Skeletal muscle satellite cell (primary cell): ENCODE data around the gene DGCR6L.
"Not testable (repeated sequence)": the region's sequence is repeated elsewhere in the genome, so short reads cannot be mapped to it uniquely, and the experiment has no call there.

Experiments used
- H3K27me3 ChIP-seq: 2 replicates; pipeline ENCODE4 v1.7.0; 2013; ENCODE audit warnings: low read length; ENCODE audit not compliant: control insufficient read depth, insufficient read depth
- H3K36me3 ChIP-seq: 2 replicates; pipeline ENCODE4 v1.7.0; 2013; ENCODE audit warnings: mild to moderate bottlenecking, control low read depth, low read length; ENCODE audit not compliant: insufficient read depth
- H3K4me1 ChIP-seq: 2 replicates; pipeline ENCODE4 v1.7.0; 2013; ENCODE audit warnings: low read length; ENCODE audit not compliant: control insufficient read depth, insufficient read depth
- H3K4me2 ChIP-seq: 2 replicates; pipeline ENCODE4 v1.7.0; 2013; ENCODE audit warnings: mild to moderate bottlenecking, low read length
- H3K4me3 ChIP-seq: 2 replicates; pipeline ENCODE4 v1.7.0; 2013; ENCODE audit warnings: low read length
- H3K9ac ChIP-seq: 2 replicates; pipeline ENCODE4 v1.7.0; 2013; ENCODE audit warnings: mild to moderate bottlenecking, low read depth, low read length, moderate library complexity
- H3K9me3 ChIP-seq: replicated peaks from 2 replicates; pipeline ENCODE4 v1.7.0; 2013; ENCODE audit warnings: mild to moderate bottlenecking, control low read depth, low read length

Gene DGCR6L

DNA sequence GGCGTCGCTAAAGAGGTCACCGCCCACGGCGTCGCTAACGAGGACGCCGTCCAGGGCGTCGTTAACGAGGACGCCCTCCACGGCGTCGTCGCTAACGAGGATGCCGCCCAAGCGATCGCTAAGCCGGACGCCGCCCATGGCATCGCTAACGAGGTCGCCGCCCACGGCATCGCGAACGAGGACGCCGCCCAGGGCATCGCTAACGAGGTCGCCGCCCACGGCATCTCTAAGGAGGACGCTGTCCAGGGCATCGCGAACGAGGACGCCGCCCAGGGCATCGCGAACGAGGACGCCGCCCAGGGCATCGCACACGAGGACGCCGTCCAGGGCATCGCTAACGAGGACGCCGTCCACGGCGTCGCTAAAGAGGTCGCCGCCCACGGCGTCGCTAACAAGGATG lies 37.0 kb upstream of the DGCR6L start:
- not testable (repeated sequence) for H3K4me2 ChIP-seq, H3K4me1 ChIP-seq, H3K9ac ChIP-seq, H3K4me3 ChIP-seq, H3K9me3 ChIP-seq, H3K36me3 ChIP-seq, H3K27me3 ChIP-seq

DNA sequence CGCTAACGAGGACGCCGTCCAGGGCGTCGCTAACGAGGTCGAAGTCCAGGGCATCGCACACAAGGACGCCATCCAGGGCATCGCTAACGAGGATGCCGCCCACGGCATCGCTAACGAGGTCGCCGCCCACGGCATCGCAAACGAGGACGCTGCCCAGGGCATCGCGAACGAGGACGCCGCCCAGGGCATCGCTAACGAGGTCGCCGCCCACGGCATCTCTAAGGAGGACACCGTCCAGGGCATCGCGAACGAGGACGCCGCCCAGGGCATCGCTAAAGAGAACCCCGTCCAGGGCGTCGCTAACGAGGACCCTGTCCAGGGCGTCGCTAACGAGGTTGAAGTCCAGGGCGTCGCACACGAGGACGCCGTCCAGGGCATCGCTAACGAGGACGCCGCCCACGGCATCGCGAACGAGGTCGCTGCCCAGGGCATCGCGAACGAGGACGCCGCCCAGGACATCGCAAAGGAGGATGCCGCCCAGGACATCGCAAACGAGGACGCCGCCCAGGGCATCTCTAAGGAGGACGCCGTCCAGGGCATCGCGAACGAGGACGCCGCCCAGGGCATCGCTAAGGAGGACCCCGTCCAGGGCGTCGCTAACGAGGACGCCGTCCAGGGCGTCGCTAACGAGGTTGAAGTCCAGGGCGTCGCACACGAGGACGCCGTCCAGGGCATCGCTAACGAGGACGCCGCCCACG lies 36.2 kb upstream of the DGCR6L start:
- H3K9me3 ChIP-seq, H3K4me3 ChIP-seq, H3K36me3 ChIP-seq, H3K9ac ChIP-seq, H3K4me2 ChIP-seq, H3K27me3 ChIP-seq, H3K4me1 ChIP-seq: not testable (repeated sequence)

DNA sequence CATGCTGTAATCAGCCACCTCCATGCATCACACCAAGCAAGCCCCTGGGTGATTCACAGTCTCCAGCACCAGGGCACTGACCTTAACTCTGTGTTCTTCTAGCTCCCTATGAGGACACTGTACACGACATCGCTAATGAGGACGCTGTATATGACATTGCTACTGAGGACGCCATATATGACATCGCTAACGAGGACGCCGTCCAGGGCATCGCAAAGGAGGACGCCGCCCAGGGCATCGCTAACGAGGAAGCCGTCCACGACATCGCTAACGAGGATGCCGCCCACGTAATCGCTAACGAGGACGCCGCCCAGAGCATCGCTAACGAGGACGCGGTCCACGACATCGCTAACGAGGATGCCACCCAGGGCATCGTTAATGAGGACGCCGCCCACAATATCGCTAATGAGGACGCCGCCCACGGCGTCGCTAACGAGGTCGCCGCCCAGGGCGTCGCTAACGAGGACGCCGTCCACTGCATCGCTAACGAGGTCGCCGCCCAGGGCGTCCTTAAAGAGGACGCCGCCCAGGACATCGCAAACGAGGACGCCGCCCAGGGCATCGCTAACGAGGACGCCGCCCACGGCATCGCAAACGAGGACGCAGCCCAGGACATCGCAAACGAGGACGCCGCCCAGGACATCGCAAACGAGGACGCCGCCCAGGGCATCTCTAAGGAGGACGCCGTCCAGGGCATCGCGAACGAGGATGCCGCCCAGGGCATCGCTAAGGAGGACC lies 34.5 kb upstream of the DGCR6L start:
- H3K27me3 ChIP-seq, result no peaks in the 10 kb centered on the region
- H3K9me3 ChIP-seq, result no peaks in the 10 kb centered on the region
- H3K4me3 ChIP-seq, result no peak overlapping the region
- no peak overlapping the region for H3K9ac ChIP-seq
- H3K36me3 ChIP-seq, result no peaks in the 10 kb centered on the region
- no peaks in the 10 kb centered on the region for H3K4me1 ChIP-seq
- no peak overlapping the region for H3K4me2 ChIP-seq

DNA sequence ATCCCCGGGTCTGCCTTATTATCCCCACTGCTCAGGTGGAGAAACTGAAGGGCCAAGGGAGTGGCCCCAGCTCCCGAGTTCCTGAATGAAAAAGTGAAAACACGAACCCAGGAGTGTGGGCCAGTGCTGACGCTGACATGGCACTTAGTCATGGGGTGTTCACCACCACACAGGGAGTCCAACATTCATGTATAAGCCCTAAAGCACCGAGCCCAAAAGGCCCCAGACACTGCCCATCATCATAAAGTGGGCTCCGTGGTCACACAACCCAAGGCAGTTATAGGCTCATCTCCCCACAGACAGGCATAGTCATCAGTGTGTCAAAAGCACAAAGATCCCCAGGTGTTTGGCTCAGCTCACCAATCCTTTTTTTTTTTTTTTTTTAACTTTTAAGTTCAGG lies 32.7 kb upstream of the DGCR6L start:
- H3K4me3 ChIP-seq, H3K9ac ChIP-seq, H3K9me3 ChIP-seq, H3K4me2 ChIP-seq, H3K4me1 ChIP-seq, H3K27me3 ChIP-seq, H3K36me3 ChIP-seq: not testable (repeated sequence)

DNA sequence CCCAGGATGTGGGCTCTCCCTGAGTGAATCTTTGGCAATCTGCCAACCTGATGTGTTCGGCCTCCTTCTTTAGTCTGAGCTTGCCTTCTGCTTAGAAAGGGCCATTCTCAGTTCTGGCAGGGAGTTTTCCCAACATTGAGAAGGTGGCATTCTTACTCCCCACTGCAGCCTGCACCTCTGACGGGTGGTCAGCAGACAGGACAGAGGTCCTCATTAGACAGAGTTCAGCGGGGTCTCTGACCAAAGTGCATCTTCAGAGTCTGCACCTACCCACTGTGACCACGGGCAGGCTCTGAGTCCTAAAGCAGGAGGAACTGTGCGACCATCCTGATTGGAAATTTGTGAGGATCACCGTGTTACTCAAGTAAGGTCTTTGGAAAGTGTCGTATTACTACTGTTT lies 26.7 kb upstream of the DGCR6L start:
- not testable (repeated sequence) for H3K27me3 ChIP-seq, H3K36me3 ChIP-seq, H3K9me3 ChIP-seq, H3K4me2 ChIP-seq, H3K4me3 ChIP-seq, H3K4me1 ChIP-seq, H3K9ac ChIP-seq

DNA sequence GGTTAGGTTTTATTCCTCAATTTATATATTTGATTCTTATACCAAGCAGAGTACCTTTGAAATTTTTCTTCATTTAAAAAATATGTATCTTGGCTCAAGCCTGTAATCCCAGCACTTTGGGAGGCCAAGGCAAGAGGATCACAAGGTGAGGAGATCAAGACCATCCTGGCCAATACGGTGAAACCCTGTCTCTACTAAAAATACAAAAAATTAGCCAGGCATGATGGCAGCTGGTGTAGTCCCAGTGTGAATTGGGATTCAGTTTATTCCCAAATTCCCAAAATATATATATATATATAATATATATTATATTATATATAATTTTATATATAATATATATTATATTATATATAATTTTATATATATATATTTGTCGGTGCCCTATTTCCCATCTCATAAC lies 18.4 kb upstream of the DGCR6L start:
- H3K9me3 ChIP-seq, H3K4me1 ChIP-seq, H3K36me3 ChIP-seq, H3K27me3 ChIP-seq, H3K4me3 ChIP-seq, H3K4me2 ChIP-seq, H3K9ac ChIP-seq: not testable (repeated sequence)

DNA sequence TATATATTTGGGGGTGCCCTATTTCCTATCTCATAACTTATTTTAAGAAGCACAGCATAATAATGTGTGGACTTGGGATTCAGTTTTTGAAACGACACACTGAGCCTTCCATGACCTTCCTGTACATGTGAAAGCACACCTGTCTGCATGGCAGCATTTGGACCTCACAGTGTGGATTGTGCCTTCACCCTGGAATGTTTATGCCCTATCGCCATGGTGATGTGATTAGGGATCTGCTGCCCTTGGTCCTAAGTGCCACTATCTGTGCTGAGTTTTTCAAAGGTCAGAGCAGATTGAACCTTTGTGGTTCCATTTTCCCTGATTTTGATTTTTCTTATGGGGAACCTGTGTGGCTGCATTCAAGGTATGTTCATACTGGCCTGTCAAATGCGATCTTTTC lies 17.9 kb upstream of the DGCR6L start:
- H3K36me3 ChIP-seq, H3K4me2 ChIP-seq, H3K27me3 ChIP-seq, H3K4me1 ChIP-seq, H3K4me3 ChIP-seq, H3K9me3 ChIP-seq, H3K9ac ChIP-seq: not testable (repeated sequence)

DNA sequence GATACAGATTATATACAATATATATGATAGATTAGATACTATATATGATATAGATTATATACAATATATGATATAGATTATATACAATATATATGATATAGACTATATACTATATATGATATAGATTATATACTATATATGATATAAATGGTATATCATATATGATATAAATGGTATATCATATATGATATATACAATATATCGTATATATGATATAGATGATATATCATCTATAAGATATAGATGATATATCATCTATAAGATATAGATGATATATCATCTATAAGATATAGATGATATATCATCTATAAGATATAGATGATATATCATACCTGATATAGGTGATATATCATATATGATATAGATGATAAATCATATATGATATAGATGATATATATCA lies 16.7 kb upstream of the DGCR6L start:
- H3K9me3 ChIP-seq, H3K27me3 ChIP-seq, H3K4me3 ChIP-seq, H3K9ac ChIP-seq, H3K36me3 ChIP-seq, H3K4me1 ChIP-seq, H3K4me2 ChIP-seq: not testable (repeated sequence)

DNA sequence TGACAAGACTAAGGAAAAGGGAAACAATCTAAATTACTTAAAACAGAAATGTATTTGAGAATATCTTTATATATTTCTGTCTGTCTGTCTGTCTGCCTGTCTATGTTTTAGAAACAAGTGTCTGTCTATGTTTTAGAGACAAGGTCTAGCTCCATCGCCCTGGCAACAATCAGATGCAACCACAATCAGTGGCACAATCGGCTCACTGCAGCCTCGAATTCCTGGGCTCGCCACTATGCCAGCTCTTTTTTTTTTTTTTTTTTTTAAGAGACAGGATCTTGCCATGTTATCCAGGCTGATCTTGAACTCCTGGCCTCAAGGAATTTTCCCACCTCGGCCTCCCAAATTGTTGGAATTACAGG lies 8.7 kb upstream of the DGCR6L start:
- H3K9me3 ChIP-seq, H3K4me3 ChIP-seq, H3K27me3 ChIP-seq, H3K4me2 ChIP-seq, H3K4me1 ChIP-seq, H3K9ac ChIP-seq, H3K36me3 ChIP-seq: not testable (repeated sequence)

DNA sequence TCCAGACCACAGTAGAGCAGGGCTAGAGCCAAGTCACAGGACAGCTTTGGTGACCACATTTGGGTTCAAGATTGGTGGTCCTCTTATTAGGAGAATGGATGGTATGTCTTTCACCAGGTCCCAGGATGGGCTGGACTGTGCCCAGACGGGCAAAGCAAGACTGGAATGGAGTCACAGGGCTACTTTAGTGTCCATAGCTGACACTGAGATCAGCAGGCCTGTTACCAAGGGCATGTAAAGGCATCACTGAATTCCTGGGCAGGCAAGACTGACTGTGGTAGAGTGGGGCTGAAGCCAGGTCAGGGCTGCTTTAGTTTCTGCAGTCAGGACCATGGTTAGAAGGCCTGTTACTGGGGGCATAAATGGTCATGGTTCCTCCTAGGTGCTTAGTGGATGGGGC lies 6.1 kb upstream of the DGCR6L start:
- peaks cover 20% of the 10 kb centered on the region for H3K4me1 ChIP-seq
- H3K36me3 ChIP-seq, H3K9me3 ChIP-seq, H3K9ac ChIP-seq, H3K27me3 ChIP-seq, H3K4me3 ChIP-seq, H3K4me2 ChIP-seq: not testable (repeated sequence)

DNA sequence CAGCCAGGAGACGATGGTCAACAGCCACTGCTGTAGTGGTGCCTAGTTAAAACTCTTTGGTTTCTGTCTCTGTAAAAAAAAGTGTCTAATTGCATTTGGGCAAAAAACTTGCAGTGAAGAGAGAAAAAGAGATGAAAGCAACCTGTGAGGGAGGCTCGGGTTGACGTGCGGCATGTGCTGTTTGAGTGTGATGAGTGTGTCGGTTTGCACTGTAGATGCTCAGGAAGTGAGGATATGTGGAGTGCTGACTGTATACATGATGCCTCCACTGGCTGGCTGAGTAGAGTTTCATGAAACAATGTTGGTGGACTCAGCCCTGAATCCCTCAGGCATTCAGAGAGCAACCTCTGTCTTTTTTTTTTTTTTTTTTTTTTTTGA lies 4.3 kb upstream of the DGCR6L start:
- H3K27me3 ChIP-seq, result no peaks in the 10 kb centered on the region
- no peaks in the 10 kb centered on the region for H3K36me3 ChIP-seq
- H3K9me3 ChIP-seq, result no peaks in the 10 kb centered on the region
- H3K4me2 ChIP-seq, result no peak overlapping the region
- H3K4me3 ChIP-seq, result no peak overlapping the region
- no peak overlapping the region for H3K9ac ChIP-seq
- H3K4me1 ChIP-seq, result peaks cover 28% of the 10 kb centered on the region

DNA sequence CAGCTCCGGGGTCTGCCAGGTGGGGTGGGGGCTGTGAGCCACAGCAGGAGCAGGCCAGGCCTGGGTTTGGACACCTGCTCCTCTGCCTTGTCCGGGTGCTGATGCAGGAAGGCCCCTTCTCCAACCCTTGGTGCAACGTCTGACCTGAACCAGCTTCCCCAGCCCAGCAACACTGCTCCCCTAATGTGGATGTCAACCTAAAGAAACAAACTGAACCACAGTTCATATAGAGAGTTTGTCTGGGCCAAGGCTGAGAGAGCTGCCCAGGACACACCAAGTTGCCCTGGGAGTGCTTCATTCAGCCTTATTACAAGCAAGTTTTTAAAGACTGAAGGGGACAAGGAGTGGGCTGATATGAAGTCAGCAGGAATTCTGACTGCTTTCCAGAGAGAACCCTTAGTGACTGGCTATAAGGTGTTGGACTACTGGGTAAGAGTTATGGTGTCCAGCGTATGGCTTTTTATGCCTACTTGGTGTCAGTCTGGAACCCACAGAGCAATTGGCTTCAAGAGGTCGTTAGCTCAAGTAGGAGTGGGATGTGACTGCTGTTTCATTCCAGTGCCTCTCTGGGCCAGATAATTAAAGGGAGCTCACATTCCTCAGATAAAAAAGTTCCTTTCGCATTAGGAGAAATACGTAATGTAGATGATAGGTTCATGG lies 1.8 kb upstream of the DGCR6L start:
- Histone ChIP-seq H3K4me1 (peaks cover 38% of the 10 kb centered on the region), H3K4me3 (peak overlapping the region; percentile 99), H3K4me2 (peak overlapping the region; percentile 97)
- not testable (repeated sequence) for H3K27me3 ChIP-seq, H3K9ac ChIP-seq, H3K9me3 ChIP-seq, H3K36me3 ChIP-seq
